Ovary (tissue), 3 donors: Measurements from ENCODE around the gene TEX261.

Experiments
- POLR2A ChIP-seq: fragments of 450-650 bp; IDR thresholded peaks from one replicate; pipeline ENCODE4 v1.6.1; 2017; ENCODE audit warnings: antibody characterized with exemption, mild to moderate bottlenecking, moderate library complexity
- TF ChIP-seq, protein P1 (sequence below), 3 donors: fragments of 450-650 bp in 2 of 3; fragments of 200-600 bp in 1 of 3; IDR thresholded peaks; one replicate each; pipeline versions ENCODE4 v1.5.1 to v1.8.0; 2016 to 2022; ENCODE audit warnings: antibody characterized with exemption in 3 of 3, mild to moderate bottlenecking in 1 of 3
- donor health status: DM: no; HTN: no; CAD: no.

GRCh38 chr2:70939001-70939838 is 55.5 kb downstream of the TEX261 start:
- TF ChIP-seq, protein P1, sequence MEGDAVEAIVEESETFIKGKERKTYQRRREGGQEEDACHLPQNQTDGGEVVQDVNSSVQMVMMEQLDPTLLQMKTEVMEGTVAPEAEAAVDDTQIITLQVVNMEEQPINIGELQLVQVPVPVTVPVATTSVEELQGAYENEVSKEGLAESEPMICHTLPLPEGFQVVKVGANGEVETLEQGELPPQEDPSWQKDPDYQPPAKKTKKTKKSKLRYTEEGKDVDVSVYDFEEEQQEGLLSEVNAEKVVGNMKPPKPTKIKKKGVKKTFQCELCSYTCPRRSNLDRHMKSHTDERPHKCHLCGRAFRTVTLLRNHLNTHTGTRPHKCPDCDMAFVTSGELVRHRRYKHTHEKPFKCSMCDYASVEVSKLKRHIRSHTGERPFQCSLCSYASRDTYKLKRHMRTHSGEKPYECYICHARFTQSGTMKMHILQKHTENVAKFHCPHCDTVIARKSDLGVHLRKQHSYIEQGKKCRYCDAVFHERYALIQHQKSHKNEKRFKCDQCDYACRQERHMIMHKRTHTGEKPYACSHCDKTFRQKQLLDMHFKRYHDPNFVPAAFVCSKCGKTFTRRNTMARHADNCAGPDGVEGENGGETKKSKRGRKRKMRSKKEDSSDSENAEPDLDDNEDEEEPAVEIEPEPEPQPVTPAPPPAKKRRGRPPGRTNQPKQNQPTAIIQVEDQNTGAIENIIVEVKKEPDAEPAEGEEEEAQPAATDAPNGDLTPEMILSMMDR (IDR thresholded peaks at IDR 0.05) = no peak
- no peak for TF ChIP-seq POLR2A
